ENCODE results near the gene TRAK1. TPM values are rescaled to one million over a fixed set of nuclear protein-coding genes. Genes with fewer than 3 reads are reported as not detected.

TRAK1 gene
- total RNA-seq, 4 donors from 2014 or later, result 37.4 to 89.5 (median 53.0) TPM

DNA sequence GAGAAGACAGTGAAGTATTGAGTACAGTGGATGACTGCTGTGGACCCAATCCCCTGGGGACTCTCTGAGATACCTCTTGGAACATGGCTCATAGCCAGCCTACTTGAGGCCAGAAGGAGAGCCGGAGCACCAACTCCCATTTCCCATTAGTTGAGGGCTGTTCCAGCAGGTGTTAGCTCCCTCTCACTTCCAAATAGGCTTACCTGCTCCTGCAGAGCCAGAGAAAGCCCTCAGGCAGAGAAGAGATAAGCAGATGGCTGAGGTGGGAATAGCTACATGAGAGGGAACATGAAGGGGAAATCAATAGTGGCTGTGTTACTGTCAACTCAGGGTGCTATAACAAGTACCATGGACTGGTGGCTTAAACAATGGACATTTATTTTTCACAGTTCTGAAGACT is 179.4 kb downstream of the TRAK1 start:
- Histone ChIP-seq H3K27me3 (peaks cover 53% of the 10 kb centered on the region), H3K36me3 (no peaks in the 10 kb centered on the region), H3K4me3 (no peak overlapping the region), H3K27ac (no peak overlapping the region), H3K4me1 (peaks cover 0 to 4% (median 0%) of the 10 kb centered on the region in 3 donors), H3K9me3 (no peaks in the 10 kb centered on the region)
- WGBS, 2 donors (ENCODE audit: low coverage in 1 of 2), result 40% methylated on average over 1 of the region's 1 CpG; no CpG with 5 or more reads in 1 of the 2 donors
- TF ChIP-seq POLR2AphosphoS5 (IDR thresholded peaks at IDR 0.05), result no peak
- TF ChIP-seq EP300 (IDR thresholded peaks at IDR 0.05), result no peak
- no peak for TF ChIP-seq POLR2A (IDR thresholded peaks at IDR 0.05)
- no peak for TF ChIP-seq CTCF (IDR thresholded peaks at IDR 0.05)
- no peak for ATAC-seq

GRCh38 chr3:42271786-42272185 is 180.6 kb downstream of the TRAK1 start:
- ATAC-seq, result no peak
- TF ChIP-seq POLR2A (IDR thresholded peaks at IDR 0.05) (no peak), POLR2AphosphoS5 (IDR thresholded peaks at IDR 0.05) (no peak), CTCF (IDR thresholded peaks at IDR 0.05) (no peak), EP300 (IDR thresholded peaks at IDR 0.05) (no peak)
- Histone ChIP-seq H3K9me3 (no peaks in the 10 kb centered on the region), H3K27me3 (peaks cover 44% of the 10 kb centered on the region), H3K4me3 (no peak overlapping the region), H3K4me1 (no peaks in the 10 kb centered on the region), H3K36me3 (no peaks in the 10 kb centered on the region), H3K27ac (no peak overlapping the region)

DNA sequence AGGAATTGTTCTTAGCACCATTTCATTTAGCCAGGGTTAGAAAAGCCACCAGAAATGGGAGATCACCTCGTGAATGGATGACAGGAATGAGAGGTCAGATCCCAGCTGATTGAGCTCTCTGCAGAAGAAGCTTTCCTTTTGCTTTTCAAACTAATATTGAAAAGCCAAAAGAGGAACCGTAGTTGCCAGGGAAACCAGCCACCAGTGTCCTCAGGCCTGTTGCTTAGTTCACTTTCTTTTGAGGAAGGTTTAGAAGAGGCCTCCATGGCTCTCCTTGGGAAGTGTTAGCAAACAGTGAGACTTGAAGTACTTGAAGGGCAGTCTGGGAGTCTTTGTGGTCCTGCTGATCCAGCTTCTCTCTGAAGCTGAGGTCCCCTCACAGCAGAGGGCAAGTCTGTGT is 182.2 kb downstream of the TRAK1 start:
- no peak for ATAC-seq
- Histone ChIP-seq H3K36me3 (no peaks in the 10 kb centered on the region), H3K4me3 (no peak overlapping the region), H3K9me3 (no peaks in the 10 kb centered on the region), H3K27me3 (peaks cover 31% of the 10 kb centered on the region), H3K4me1 (no peaks in the 10 kb centered on the region), H3K27ac (no peak overlapping the region)
- TF ChIP-seq POLR2AphosphoS5 (IDR thresholded peaks at IDR 0.05) (no peak), EP300 (IDR thresholded peaks at IDR 0.05) (no peak)
- WGBS, 2 donors (ENCODE audit: low coverage in 1 of 2), result 42 to 57% methylated on average over 2 of the region's 2 CpGs

DNA sequence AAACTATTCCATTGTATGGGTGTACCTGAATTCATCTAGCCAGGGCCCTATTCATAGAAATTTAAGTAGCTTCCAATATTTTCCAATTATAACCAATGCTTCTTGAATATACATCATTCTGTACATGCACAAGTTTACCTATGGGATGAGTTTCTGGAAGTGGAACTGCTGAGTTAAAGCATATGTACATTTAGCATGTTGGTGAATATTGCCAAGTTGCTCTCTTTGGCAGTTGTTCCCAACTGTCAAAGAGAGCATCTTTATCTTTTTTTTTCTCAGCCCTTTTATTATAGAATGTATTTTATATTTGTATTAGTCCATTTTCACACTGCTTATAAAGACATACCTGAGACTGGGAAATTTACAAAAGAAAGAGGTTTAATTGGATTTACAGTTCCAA is 183.1 kb downstream of the TRAK1 start:
- Histone ChIP-seq H3K27me3 (peaks cover 23% of the 10 kb centered on the region), H3K36me3 (no peaks in the 10 kb centered on the region), H3K4me1 (no peaks in the 10 kb centered on the region), H3K27ac (no peak overlapping the region), H3K4me3 (no peak overlapping the region), H3K9me3 (no peaks in the 10 kb centered on the region)
- no peak for TF ChIP-seq POLR2AphosphoS5 (IDR thresholded peaks at IDR 0.05)
- no peak for TF ChIP-seq CTCF (IDR thresholded peaks at IDR 0.05)
- no peak for TF ChIP-seq EP300 (IDR thresholded peaks at IDR 0.05)
- no peak for ATAC-seq

- Histone ChIP-seq H3K4me3 (no peak overlapping the region), H3K9me3 (peaks cover 0 to 5% (median 0%) of the 10 kb centered on the region in 3 donors), H3K36me3 (no peaks in the 10 kb centered on the region), H3K27me3 (peaks cover 20% of the 10 kb centered on the region), H3K4me1 (no peaks in the 10 kb centered on the region), H3K27ac (no peak overlapping the region)
- ATAC-seq, result no peak
- no peak for TF ChIP-seq EP300 (IDR thresholded peaks at IDR 0.05)
- TF ChIP-seq CTCF (IDR thresholded peaks at IDR 0.05), result no peak
- no peak for TF ChIP-seq POLR2AphosphoS5 (IDR thresholded peaks at IDR 0.05)
- no peak for TF ChIP-seq POLR2A (IDR thresholded peaks at IDR 0.05)
- WGBS, 2 donors (ENCODE audit: low coverage in 1 of 2), result 75% methylated on average over 1 of the region's 1 CpG; no CpG with 5 or more reads in 1 of the 2 donors
Observed at GRCh38 chr3:42275217-42275616, 184.1 kb downstream of the TRAK1 start.

Small RNA genes lying within 50 kb of the gene (small RNA-seq; reads per million reads assigned to genes)
- gene RNU4-78P, result 0 reads per million in 4 donors

Other genes starting within 250 kb of the TRAK1 start
- 10 to 100 TPM in 2 of 4 donors, 1 to 10 TPM in 2; 3.8 to 15.4 (median 8.8) TPM for gene ULK4, start 129.3 kb upstream of the TRAK1 start, total RNA-seq
- gene CCK, start 174.8 kb downstream of the TRAK1 start, total RNA-seq, result 10 to 100 TPM in 1 of 4 donors, 1 to 10 TPM in 2, under 1 TPM in 1; 0.93 to 13.6 (median 4.5) TPM